Activated CD8-positive, alpha-beta memory T cell treated with anti-CD3 and anti-CD28 coated beads, Interleukin-2, amount 50 U/mL, for 24 hours (primary cell): ENCODE data around the gene HTR4.

ENCODE experiments used
- DNase-seq: peaks from one replicate; pipeline ENCODE4 v3.0.0-alpha.2; 2020; ENCODE audit errors: extremely low read depth

Gene HTR4

GRCh38 chr5:148665431-148665830 is 11.1 kb upstream of the HTR4 start:
- DNase-seq, result no peak

- no peak for DNase-seq
Observed at GRCh38 chr5:148663509-148663908, 9.2 kb upstream of the HTR4 start.

DNA sequence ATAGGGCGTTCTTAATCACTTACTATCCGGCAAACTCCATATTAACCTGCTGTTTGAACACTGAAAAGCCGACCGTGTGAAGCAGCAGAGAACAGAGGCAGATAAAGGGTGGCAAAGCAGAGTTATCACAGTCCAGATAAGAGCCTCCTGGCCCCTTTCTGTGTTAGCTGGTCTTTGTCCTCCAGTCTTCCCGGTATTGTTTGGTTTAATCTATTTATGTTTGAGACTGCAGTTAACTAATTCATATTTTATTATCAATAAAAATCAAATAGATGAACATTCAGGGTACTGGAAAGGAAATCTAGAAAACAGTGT is 6.0 kb upstream of the HTR4 start:
- no peak for DNase-seq

- DNase-seq, result no peak
Observed at GRCh38 chr5:148659641-148660345, 5.5 kb upstream of the HTR4 start.

DNA sequence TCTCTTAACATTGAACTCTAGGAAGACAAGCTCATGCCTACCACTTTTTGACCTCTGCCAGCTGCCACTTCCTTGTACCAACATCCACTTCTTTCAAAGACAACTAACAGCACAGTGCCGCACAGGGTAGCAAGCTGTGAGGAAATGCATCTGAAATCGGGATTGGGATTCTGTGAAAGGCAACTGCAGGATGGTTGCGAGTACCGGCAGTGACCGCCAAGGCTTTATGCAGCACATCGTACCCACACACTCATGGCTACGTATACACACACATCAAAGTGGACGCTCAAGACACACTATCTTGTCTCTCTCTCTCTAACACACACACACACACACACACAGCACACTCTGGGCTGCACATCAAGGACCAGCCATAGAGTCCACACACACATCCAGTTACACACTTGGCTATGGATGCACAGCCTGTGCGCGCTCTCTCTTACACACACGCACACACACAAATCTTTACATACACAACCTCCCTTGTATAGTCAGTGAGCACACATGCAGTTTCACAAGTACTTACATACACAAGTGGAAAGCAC is 964 bp downstream of the HTR4 start:
- DNase-seq, result no peak

DNA sequence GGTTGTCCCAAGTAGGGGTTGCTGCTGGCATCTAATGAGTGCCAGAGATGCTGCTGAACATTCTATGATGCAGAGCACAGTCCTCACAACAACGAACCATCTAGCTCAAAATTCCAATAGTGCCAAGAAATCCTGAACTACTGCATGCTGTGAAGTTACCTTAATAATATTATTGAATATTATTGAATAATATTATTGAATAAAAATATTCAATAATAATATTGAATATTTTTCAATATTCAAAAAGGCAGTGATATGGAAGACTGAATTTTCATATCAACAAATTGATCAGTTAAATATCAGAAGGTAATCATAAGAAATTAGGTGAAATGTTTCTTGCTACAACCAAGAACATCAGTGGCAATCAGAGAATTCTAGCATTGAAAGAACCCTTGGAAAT is 2.8 kb downstream of the HTR4 start:
- DNase-seq, result no peak

DNA sequence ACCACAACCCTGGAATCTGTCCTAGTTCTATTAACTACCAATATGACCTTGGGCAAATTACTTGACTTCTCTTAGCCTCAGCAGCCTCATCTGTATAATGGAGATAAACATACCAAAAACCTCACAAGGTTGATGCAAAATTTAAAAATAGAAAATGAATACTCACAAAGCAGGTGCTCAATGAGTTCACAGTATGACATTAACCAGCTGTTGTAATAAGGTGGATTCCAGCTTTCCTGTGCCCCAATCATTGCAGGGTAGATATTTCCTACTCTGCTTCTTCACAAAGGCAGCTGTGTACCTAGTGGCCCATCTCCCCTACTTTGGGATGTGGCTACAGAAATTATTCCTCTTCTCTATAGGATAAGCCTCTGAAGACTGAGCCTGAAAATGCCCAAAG is 8.8 kb downstream of the HTR4 start:
- no peak for DNase-seq

GRCh38 chr5:148641735-148642134 is 12.6 kb downstream of the HTR4 start:
- no peak for DNase-seq

DNA sequence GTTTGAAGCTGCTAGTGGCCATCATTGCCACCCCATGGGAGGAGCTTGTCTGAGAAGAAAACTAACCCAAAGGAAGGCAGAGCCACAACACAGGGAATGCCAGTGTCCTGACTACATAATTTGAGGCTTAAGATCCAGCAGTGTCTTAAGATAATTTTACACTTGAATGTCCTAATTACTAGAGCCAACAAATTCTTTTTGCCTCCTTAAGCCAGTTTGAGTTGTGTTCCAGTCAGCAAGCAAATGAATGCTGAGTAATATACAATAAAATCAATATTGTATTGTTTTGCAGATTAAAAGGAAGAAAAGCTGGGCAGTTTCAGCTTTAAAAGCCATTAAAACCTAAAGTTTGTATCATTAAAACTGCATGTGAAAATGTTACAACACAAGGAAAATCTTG is 13.9 kb downstream of the HTR4 start:
- DNase-seq, result no peak

GRCh38 chr5:148639081-148639480 is 15.2 kb downstream of the HTR4 start:
- no peak for DNase-seq

DNA sequence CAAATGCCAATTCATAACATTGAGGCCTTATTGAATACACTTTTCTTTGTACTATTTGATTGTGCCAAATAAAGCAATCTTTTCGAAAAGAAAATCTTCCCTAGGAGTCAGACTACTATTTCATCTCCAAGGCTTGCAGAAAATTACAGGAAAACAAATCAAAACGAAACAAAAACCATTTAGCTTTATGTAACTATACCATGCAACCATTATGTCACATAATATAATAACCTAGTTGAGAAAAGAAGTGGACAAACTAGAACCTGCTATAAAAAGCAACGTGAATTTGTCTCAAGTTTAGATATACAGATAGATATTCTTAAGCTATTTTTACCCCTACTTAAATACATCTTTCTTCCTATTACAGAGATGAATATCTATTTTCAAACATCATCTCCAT is 18.0 kb downstream of the HTR4 start:
- DNase-seq, result no peak

GRCh38 chr5:148635321-148636083 is 18.8 kb downstream of the HTR4 start:
- no peak for DNase-seq

DNA sequence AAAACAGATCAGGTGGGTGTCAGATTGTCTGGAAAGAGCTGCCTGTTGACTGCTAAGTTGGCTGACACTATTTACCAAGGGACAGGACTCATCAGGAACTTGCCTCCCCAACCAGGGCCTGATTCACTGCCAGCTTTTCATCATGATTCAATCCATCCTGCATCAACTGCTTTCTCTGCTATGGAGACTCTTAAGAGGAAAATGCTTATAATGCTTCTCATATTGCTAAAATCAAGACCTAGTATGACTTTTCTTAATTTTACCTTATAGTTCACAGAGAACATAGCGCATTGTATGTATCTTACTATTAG is 21.3 kb downstream of the HTR4 start:
- no peak for DNase-seq

- DNase-seq, result no peak
Observed at GRCh38 chr5:148632255-148633066, 21.9 kb downstream of the HTR4 start.

DNA sequence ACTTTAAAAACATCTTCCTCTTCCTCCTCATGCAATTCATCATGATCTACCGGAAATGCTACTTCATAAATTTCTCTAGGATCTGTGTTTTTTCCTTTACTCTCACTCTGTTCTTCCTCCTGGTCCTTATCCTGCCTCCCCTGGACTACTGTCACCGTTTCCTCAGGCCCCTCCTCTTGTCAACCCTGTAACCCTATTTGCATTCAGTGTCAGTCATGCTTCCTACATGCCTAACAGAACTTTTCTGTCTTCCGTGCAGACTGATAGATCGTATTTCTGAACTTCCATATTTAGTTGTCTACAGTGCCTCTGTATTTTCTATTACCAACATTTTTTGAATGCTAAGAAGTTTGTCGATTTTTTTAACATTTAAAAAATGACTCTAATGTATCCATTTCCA is 27.3 kb downstream of the HTR4 start:
- no peak for DNase-seq

- no peak for DNase-seq
Observed at GRCh38 chr5:148626081-148626613, 28.2 kb downstream of the HTR4 start.

DNA sequence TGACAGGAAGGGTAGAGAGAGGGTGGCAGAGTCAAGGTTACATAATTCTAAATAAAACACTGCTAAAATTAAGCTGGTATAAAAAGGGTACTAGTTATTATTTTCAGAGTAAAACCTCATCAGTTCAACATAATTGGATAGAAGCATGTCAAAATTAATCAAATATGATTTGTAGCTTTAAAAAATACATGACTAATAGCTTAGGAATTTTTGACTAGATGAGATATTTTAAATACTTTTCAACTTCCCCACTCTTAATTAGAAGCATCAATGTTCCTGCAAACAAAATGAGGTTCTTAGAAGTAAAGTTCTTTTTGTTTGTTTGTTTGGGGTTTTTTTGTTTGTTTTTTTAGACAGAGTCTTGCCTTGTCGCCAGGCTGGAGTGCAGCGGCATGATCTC is 29.1 kb downstream of the HTR4 start:
- DNase-seq, result no peak

DNA sequence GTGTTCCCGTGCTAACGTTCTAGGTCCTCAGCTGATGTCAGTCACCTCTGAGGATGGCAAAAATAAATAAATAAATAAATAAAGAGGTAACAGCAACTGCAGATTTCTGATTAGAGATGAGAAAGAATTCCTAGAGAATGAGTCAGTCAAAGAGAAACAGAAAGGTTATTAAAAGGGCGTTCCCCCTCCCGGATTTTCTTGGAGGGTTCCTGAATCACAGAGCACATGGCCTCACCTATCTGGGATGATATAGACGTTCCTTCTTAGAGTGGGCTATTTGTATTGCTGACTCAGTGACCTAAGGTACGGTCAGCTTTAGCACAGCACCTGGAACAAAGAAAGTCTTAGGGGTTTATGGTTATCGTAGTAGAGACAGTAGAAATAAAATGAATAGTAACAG is 30.6 kb downstream of the HTR4 start:
- DNase-seq, result no peak

DNA sequence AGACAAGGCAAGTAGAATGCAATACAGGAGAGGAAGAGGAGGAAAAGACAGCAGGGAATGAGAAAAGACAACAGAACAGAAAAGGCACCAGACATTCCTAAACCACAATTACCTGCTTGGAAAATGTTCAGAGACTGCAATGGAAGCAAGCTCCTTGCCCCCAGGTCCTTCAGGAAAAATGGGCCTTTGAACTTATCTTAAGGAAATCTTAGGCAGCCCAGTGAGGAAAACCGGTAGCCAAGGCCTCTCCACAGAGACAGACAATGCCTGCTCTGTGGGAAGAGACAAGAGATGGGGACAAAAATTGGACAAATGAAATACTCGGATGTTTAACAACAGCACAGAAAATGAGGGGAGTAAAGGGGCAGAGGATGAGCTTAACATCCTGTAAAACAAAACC is 31.2 kb downstream of the HTR4 start:
- no peak for DNase-seq

DNA sequence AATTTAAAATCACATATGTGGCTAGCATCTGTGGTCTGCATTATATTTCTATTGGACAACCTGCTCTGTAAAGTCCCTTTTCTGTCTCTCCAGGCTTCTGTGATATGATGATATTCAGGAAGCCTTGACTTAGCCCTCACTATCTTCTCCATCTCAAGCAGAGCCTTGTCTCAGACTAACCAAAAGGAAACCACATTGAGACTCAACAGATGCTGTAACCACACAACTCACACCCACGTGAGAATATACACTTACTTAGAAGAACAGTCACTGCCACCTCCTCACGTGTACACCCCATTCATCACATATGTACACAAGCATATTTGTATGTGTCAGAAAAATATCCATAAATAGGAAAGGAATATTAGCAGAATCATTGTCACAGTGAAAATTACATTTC is 33.6 kb downstream of the HTR4 start:
- peak; percentile 2 for DNase-seq

GRCh38 chr5:148620091-148620490 is 34.2 kb downstream of the HTR4 start:
- DNase-seq, result no peak

DNA sequence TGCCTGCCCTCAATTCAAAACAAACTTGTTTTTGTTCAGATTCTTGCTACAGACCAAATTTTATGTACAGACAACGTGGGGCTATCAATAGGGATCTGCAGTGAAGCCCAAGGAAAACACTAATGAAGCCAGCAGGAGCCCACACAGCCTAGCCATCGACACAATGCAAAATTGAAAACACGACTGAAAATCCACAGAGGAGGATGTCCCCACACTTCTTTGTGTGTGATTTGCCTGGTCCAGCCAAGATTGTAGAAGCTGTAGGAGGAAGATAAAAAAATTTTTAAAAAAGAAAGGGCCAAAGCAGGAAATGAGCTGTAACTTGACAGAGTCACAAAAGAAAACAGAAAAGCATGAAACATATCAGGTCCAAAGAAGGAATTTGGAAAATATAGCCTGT is 34.8 kb downstream of the HTR4 start:
- no peak for DNase-seq
